Neural progenitor cell (in vitro differentiated cells): ENCODE measurements around the gene CANT1. TPM values are rescaled to one million over a fixed set of nuclear protein-coding genes. Genes with fewer than 3 reads are reported as not detected.

Experiments
- DNase-seq: peaks from one replicate; pipeline ENCODE4 v3.0.0-alpha.2; 2016; ENCODE audit warnings: low spot score
- H2AFZ ChIP-seq: fragments of 200-600 bp; sonication (generic); replicated peaks from 2 replicates; pipeline ENCODE4 v1.6.1; 2016; ENCODE audit warnings: antibody characterized with exemption
- H3F3A ChIP-seq: fragments of 200-600 bp; sonication (generic); 2 replicates; pipeline ENCODE4 v1.6.1; 2016; ENCODE audit warnings: antibody characterized with exemption, low read depth
- H3K27ac ChIP-seq: fragments of 200-600 bp; sonication (generic); 2 replicates; pipeline ENCODE4 v1.5.1; 2016; ENCODE audit warnings: mild to moderate bottlenecking
- H3K27me3 ChIP-seq: fragments of 200-600 bp; sonication (generic); 2 replicates; pipeline ENCODE4 v1.6.1; 2016; ENCODE audit warnings: mild to moderate bottlenecking, moderate library complexity
- H3K36me3 ChIP-seq: fragments of 200-600 bp; sonication (generic); 2 replicates; pipeline ENCODE4 v1.5.1; 2016
- H3K4me1 ChIP-seq: fragments of 200-600 bp; sonication (generic); 2 replicates; pipeline ENCODE4 v1.6.1; 2016; ENCODE audit warnings: mixed run types
- H3K4me2 ChIP-seq: fragments of 200-600 bp; sonication (generic); 2 replicates; pipeline ENCODE4 v1.6.1; 2016
- H3K4me3 ChIP-seq: fragments of 200-600 bp; sonication (generic); 2 replicates; pipeline ENCODE4 v1.5.1; 2016
- H3K79me2 ChIP-seq: fragments of 200-600 bp; sonication (generic); 2 replicates; pipeline ENCODE4 v1.6.1; 2016; ENCODE audit warnings: low read depth
- H3K9ac ChIP-seq: fragments of 200-600 bp; sonication (generic); 2 replicates; pipeline ENCODE4 v1.6.1; 2016
- H3K9me3 ChIP-seq: fragments of 200-600 bp; sonication (generic); 2 replicates; pipeline ENCODE4 v1.5.1; 2016; ENCODE audit warnings: low read depth
- H4K20me1 ChIP-seq: fragments of 200-600 bp; sonication (generic); 2 replicates; pipeline ENCODE4 v1.6.1; 2016; ENCODE audit warnings: low read depth
- H3K27ac Mint-ChIP-seq: 3 replicates; pipeline ENCODE4 v1.8.0; 2021; ENCODE audit warnings: mixed read lengths
- H3K27me3 Mint-ChIP-seq: 2 replicates; pipeline ENCODE4 v1.8.0; 2022; ENCODE audit warnings: low read depth, mild to moderate bottlenecking, inconsistent platforms, moderate library complexity, mixed read lengths; ENCODE audit not compliant: insufficient read depth
- H3K36me3 Mint-ChIP-seq: 3 replicates; pipeline ENCODE4 v1.8.0; 2021; ENCODE audit warnings: mixed read lengths
- H3K4me1 Mint-ChIP-seq: 3 replicates; pipeline ENCODE4 v1.8.0; 2021; ENCODE audit warnings: mixed read lengths
- H3K4me3 Mint-ChIP-seq: 3 replicates; pipeline ENCODE4 v1.8.0; 2021; ENCODE audit warnings: mild to moderate bottlenecking, moderate library complexity, mixed read lengths
- H3K9me3 Mint-ChIP-seq: 3 replicates; pipeline ENCODE4 v1.8.0; 2020; ENCODE audit warnings: mixed read lengths
- CTCF ChIP-seq: fragments of 200-600 bp; sonication (generic); IDR thresholded peaks from 2 replicates; pipeline ENCODE4 v1.5.1; 2017; ENCODE audit warnings: antibody characterized with exemption, mild to moderate bottlenecking
- EZH2 ChIP-seq: fragments of 200-600 bp; sonication (generic); IDR thresholded peaks from 2 replicates; pipeline ENCODE4 v1.6.1; 2017; ENCODE audit warnings: antibody characterized with exemption, mild to moderate bottlenecking, moderate library complexity
- EZH2phosphoT487 ChIP-seq: fragments of 200-600 bp; sonication (generic); IDR thresholded peaks from 2 replicates; pipeline ENCODE4 v1.6.1; 2017; ENCODE audit warnings: antibody characterized with exemption
- total RNA-seq: library from RNA; depleted of rRNA; stranded (reverse); fragments of >200 nt; gene quantifications from 2 replicates; pipeline ENCODE4 v1.2.3, GENCODE V29; 2015; ENCODE audit warnings: low replicate concordance

Gene CANT1
- total RNA-seq, 1 donor from 2014 or later = 24.3 TPM

GRCh38 chr17:78954684-78955083 is 54.9 kb downstream of the CANT1 start:
- Mint-ChIP-seq H3K9me3 (peaks cover 17% of the 10 kb centered on the region), H3K4me1 (peaks cover 67% of the 10 kb centered on the region), H3K27me3 (peaks cover 21% of the 10 kb centered on the region), H3K36me3 (peaks cover 4% of the 10 kb centered on the region), H3K27ac (peak overlapping the region; percentile 82), H3K4me3 (peak overlapping the region; percentile 67)
- Histone ChIP-seq H3K27ac (no peak overlapping the region), H3K9ac (no peak overlapping the region), H3K79me2 (no peaks in the 10 kb centered on the region), H2AFZ (no peak overlapping the region), H3K36me3 (no peaks in the 10 kb centered on the region), H4K20me1 (no peaks in the 10 kb centered on the region), H3K4me2 (no peak overlapping the region), H3F3A (no peaks in the 10 kb centered on the region), H3K4me1 (peaks cover 4% of the 10 kb centered on the region), H3K4me3 (no peak overlapping the region), H3K27me3 (no peaks in the 10 kb centered on the region), H3K9me3 (no peaks in the 10 kb centered on the region)
- no peak for DNase-seq
- no peak for TF ChIP-seq EZH2phosphoT487
- no peak for TF ChIP-seq EZH2
- TF ChIP-seq CTCF = no peak

GRCh38 chr17:78953356-78954350 is 55.9 kb downstream of the CANT1 start:
- no peak overlapping the region for H3K9ac ChIP-seq
- H3K4me3 Mint-ChIP-seq = peak overlapping the region; percentile 77
- no peaks in the 10 kb centered on the region for H3F3A ChIP-seq
- no peaks in the 10 kb centered on the region for H3K9me3 ChIP-seq
- TF ChIP-seq CTCF (no peak), EZH2 (no peak), EZH2phosphoT487 (no peak)
- H3K4me1 ChIP-seq = peaks cover 4% of the 10 kb centered on the region
- H3K36me3 Mint-ChIP-seq = peaks cover 4% of the 10 kb centered on the region
- peaks cover 63% of the 10 kb centered on the region for H3K4me1 Mint-ChIP-seq
- H3K79me2 ChIP-seq = no peaks in the 10 kb centered on the region
- no peaks in the 10 kb centered on the region for H3K27me3 ChIP-seq
- H3K4me2 ChIP-seq = no peak overlapping the region
- H3K4me3 ChIP-seq = no peak overlapping the region
- DNase-seq = peak; percentile 54
- H3K36me3 ChIP-seq = no peaks in the 10 kb centered on the region
- peaks cover 21% of the 10 kb centered on the region for H3K9me3 Mint-ChIP-seq
- no peaks in the 10 kb centered on the region for H4K20me1 ChIP-seq
- no peak overlapping the region for H2AFZ ChIP-seq
- H3K27me3 Mint-ChIP-seq = peaks cover 21% of the 10 kb centered on the region
- no peak overlapping the region for H3K27ac ChIP-seq
- peak overlapping the region; percentile 88 for H3K27ac Mint-ChIP-seq

GRCh38 chr17:78952706-78953105 is 56.9 kb downstream of the CANT1 start:
- Mint-ChIP-seq H3K9me3 (peaks cover 21% of the 10 kb centered on the region), H3K27me3 (peaks cover 22% of the 10 kb centered on the region), H3K4me3 (no peak overlapping the region), H3K36me3 (peaks cover 4% of the 10 kb centered on the region), H3K4me1 (peaks cover 65% of the 10 kb centered on the region), H3K27ac (peak overlapping the region; percentile 50)
- no peak overlapping the region for H3K9ac ChIP-seq
- H3K79me2 ChIP-seq = no peaks in the 10 kb centered on the region
- no peak for TF ChIP-seq EZH2
- no peak for TF ChIP-seq EZH2phosphoT487
- no peak for TF ChIP-seq CTCF
- H3K4me3 ChIP-seq = no peak overlapping the region
- H3F3A ChIP-seq = no peaks in the 10 kb centered on the region
- H3K4me1 ChIP-seq = peaks cover 4% of the 10 kb centered on the region
- no peaks in the 10 kb centered on the region for H3K9me3 ChIP-seq
- no peak overlapping the region for H2AFZ ChIP-seq
- no peaks in the 10 kb centered on the region for H3K27me3 ChIP-seq
- H4K20me1 ChIP-seq = no peaks in the 10 kb centered on the region
- H3K4me2 ChIP-seq = no peak overlapping the region
- no peak overlapping the region for H3K27ac ChIP-seq
- no peaks in the 10 kb centered on the region for H3K36me3 ChIP-seq
- no peak for DNase-seq
